AG10803 (cell line): ENCODE measurements around the gene AMOTL1.

ENCODE experiments used
- DNase-seq: peaks from one replicate; pipeline ENCODE4 v3.0.0; 2010; ENCODE audit warnings: low read depth
- H3K4me3 ChIP-seq: 2 replicates; pipeline ENCODE4 v1.5.1; 2011; ENCODE audit warnings: mild to moderate bottlenecking, low read length, control low read depth
- TF ChIP-seq, protein P1 (sequence below): conservative IDR thresholded peaks from 2 replicates; pipeline ENCODE4 v1.5.1; 2011; ENCODE audit warnings: mild to moderate bottlenecking, low read length, control low read depth, inconsistent platforms

The AMOTL1 gene

DNA sequence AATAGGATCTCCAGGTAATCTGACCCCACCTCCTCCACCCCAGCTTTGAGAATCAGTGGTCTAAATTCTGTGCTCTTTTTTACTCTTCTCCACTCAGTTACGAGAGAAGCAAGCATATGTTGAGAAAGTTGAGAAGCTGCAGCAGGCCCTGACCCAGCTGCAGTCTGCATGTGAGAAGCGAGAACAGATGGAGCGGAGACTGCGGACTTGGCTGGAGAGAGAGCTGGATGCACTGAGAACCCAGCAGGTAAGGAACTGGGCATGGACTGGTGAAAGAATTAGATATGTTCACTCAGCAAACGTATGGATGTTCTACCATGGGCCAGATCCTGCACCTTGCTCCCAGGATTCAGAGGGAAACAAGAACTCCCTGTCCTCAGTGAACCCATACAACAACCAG lies 85.7 kb downstream of the AMOTL1 start:
- DNase-seq: no peak
- H3K4me3 ChIP-seq: no peak overlapping the region
- TF ChIP-seq, protein P1, sequence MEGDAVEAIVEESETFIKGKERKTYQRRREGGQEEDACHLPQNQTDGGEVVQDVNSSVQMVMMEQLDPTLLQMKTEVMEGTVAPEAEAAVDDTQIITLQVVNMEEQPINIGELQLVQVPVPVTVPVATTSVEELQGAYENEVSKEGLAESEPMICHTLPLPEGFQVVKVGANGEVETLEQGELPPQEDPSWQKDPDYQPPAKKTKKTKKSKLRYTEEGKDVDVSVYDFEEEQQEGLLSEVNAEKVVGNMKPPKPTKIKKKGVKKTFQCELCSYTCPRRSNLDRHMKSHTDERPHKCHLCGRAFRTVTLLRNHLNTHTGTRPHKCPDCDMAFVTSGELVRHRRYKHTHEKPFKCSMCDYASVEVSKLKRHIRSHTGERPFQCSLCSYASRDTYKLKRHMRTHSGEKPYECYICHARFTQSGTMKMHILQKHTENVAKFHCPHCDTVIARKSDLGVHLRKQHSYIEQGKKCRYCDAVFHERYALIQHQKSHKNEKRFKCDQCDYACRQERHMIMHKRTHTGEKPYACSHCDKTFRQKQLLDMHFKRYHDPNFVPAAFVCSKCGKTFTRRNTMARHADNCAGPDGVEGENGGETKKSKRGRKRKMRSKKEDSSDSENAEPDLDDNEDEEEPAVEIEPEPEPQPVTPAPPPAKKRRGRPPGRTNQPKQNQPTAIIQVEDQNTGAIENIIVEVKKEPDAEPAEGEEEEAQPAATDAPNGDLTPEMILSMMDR: no peak

DNA sequence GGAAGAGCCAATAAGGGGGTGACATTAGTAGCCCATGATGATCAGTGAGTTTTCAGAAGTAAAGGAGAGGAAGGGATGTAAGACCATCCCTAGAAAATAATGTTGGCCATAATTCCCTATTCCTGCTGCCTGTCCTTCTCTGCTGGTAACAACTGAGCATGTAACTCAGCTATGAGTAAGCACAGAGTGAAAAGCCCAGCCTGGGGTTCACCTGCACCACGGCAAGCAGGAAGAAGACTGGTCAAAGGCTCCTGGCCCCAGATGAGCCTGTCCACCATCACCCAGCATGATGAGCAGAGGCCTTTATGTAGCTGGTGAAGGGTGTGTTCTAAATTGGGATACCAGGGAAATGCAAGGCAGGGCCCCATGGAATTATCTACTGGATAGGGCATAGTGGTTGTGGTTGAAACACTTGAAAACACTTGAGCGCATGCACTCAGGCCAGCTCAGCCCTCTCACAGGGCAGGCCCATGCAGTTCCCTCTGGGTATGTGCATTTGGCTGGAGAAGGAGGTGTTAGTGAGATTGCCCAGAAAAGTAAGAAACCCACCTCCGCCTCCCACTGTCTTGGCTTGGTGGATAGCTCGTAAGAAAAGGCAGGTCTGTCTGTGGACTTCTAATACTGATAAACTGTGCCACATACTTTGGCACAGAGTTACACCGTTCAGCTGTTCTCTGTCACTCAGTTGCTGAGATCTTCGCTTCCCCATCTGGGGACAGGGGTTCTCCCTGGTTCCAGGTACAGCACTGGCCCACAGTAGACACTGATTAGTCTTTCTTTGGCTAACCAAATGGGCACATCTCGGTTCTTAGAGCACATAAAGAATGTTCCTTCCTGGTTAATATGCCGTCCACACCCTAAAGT lies 86.8 kb downstream of the AMOTL1 start:
- TF ChIP-seq, protein P1: no peak
- no peak for DNase-seq
- no peak overlapping the region for H3K4me3 ChIP-seq

DNA sequence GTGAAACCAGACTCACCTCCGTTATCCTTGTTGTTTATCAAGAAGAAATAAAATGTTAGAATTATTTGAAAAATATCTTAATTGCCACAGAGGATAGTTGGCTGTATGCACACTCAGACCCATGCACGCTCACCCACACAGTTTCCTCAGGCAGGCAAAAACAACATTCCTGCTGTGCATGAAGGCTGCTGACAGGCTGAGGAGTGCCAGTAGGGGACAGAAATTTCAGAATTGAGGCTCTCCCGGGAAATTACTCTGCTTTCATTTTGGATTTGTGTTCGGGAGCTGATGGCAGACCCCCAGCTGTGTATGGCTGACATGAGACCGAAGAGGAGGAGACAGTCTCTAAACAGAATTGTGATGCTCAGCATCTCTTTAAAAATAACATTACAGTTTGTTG lies 87.5 kb downstream of the AMOTL1 start:
- no peak overlapping the region for H3K4me3 ChIP-seq
- no peak for DNase-seq
- TF ChIP-seq, protein P1: no peak

DNA sequence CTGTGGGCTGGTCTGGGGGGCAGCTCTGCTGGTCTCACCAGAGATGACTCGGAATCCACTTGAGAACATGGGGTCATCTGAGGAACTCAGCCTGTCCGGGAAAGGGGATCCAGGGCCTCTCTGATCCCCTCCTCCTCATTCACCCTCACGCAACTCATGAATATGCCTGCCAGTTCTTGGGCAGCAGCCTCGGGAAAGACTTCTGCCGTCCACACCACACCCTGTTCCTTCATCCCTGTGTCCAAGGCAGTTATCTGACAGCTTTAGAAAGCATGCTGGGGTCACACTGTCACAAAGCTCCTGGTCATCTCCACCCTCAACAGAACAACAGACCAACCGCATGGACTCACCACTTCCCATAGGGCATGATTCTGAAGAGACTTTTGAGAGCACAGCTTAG lies 88.3 kb downstream of the AMOTL1 start:
- TF ChIP-seq, protein P1: no peak
- H3K4me3 ChIP-seq: no peak overlapping the region
- DNase-seq: no peak

DNA sequence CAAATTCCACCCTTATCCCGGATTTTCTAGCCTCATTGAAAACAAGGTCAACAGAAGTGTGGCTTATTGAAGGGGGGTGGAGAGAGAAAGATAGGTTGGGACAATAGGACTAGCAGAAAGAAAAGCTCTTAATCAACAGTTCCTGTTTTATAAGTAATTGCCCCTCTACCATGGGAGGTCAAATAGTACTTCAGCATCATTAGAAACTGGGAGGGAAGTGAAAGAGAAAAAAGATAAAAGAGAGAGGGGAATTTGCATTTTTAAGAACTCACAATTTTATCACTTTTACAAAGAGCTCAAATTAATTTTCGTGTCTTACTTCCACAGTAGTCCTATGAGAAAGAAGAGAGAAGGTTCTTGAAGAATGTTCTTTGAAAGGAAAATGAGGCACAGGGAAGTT lies 89.2 kb downstream of the AMOTL1 start:
- TF ChIP-seq, protein P1: no peak
- no peak for DNase-seq
- H3K4me3 ChIP-seq: no peak overlapping the region

DNA sequence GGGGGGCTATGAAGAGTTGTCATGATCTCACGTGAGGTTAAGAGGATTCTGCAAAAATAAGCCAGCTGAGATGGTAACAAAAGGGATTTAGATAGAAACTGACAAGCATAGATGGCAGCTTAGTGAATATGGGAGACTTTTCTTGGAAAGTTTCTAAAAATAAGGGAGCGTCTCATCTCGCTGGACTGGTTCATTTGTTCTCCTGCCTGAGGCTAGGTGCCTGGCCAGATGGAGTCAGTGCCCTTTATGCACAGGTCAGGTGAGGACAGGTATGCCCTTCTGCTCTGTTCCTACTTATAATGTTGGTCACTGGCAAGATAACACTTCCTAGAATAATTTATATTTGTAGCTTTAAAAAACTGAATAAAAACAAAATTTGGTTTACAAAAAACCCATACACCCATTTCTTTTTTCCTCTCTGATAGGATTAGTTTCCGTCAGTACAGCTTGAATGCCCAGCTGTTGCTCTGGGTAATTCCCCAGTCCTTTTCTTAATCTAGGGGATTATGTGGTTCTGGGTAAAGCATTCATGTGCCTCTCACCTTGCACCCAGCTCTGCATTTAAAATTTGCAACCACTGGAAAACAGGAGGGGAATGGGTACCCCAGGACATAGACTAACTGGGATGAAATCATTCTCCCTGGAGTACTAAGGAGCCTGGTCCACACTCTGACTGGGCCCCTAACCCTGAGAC lies 90.0 kb downstream of the AMOTL1 start:
- H3K4me3 ChIP-seq: no peak overlapping the region
- DNase-seq: no peak
- TF ChIP-seq, protein P1: no peak

GRCh38 chr11:94860333-94860732 lies 92.2 kb downstream of the AMOTL1 start:
- no peak overlapping the region for H3K4me3 ChIP-seq
- TF ChIP-seq, protein P1: no peak
- no peak for DNase-seq
